NCI-H345 treated with DMSO at 0.1 percent for 48 hours (cell line): ENCODE measurements around the gene PSTPIP2.
"Not testable (repeated sequence)": the region's sequence is repeated elsewhere in the genome, so short reads cannot be mapped to it uniquely, and the experiment has no call there.

Experiments used
- DNase-seq: peaks from one replicate; lab custom pipeline; 2025; ENCODE audit not compliant: unreplicated experiment; lab: John Stamatoyannopoulos, UW

PSTPIP2 gene

GRCh38 chr18:46070815-46071652 is 1.0 kb downstream of the PSTPIP2 start:
- no peak for DNase-seq

DNA sequence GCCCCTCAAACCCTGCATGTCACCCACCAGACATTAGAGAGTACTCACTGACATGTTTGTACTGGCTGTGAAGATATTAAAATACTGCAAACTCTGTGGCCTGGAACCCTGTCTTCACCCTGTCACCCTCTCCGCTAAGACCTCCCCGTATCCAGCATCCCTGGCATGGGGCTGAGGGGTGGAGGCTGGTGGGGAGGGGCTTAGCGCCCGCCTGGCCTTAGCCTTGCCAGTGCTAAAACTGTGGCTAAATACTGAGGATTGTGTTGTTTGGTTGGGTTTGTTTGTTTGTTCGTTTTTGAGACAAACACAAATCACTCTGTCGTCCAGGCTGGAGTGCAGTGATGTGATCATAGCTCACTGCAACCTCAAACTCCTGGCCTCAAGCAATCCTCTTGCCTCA is 1.8 kb downstream of the PSTPIP2 start:
- no peak for DNase-seq

GRCh38 chr18:46069524-46069923 is 2.5 kb downstream of the PSTPIP2 start:
- no peak for DNase-seq

DNA sequence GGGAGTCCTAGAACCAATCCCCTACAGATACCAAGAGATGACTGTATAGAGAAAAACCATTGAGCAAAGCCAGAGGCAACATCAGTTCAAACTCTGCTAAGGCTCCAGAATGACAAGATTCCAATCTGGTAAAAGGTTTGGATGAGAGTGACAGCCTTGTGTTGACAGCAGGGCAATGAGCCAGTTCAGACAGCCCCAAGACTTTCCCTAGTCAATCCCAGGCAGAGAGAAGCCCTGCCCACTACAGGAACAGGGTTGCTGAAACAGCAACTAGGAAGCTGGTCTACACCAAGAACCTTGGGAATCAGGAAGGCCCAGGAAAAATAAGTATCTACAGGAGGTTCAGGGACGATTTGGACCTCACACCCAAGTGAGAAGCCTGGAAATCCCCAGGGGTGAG is 3.3 kb downstream of the PSTPIP2 start:
- DNase-seq = no peak

DNA sequence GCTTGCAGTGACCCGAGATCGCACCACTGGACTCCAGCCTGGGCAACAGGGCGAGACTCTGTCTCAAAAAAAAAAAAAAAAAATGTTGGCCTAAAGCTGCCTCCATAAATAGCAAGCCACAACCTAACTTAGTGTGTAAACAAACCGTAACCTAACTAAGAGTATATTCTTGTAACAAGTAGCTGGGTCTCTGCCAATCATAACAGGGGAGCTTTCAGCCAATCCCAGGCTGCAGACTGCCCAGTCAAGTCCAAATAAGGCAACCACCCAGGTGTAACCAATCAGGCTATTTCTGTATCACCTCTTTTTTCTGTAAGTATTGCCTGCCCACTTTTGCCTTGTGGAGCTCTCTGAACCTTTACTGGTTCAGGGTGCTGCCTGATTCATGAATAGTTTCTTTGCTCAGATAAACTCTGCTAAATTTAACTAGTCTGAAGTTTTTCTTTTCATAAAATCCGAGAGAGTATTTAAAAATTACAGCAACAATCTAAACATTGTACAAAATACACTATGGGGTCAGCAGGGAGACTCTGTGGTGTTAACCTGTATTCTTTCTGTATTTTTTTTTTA is 4.5 kb downstream of the PSTPIP2 start:
- DNase-seq = no peak

DNA sequence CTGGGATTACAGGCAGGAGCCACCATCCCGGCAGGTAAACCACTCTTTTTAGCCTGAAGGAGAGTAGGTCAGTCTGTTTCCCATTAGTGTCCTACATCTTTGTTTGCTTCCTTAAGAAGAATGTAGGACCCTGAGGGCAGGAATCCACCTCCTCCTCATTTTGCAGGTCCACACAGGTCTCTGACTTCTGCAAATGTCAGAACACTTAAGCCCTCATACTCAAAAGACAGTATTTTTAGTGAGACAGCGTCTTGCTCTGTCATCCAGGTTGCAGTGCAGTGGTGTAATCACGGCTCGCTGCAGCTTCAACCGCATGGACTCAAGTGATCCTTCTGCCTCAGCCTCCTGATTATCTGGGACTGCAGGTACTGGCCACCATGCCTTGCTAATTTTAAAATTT is 9.3 kb downstream of the PSTPIP2 start:
- DNase-seq = no peak

- no peak for DNase-seq
These were observed 10.3 kb downstream of the PSTPIP2 start for GRCh38 chr18:46061796-46062195.

DNA sequence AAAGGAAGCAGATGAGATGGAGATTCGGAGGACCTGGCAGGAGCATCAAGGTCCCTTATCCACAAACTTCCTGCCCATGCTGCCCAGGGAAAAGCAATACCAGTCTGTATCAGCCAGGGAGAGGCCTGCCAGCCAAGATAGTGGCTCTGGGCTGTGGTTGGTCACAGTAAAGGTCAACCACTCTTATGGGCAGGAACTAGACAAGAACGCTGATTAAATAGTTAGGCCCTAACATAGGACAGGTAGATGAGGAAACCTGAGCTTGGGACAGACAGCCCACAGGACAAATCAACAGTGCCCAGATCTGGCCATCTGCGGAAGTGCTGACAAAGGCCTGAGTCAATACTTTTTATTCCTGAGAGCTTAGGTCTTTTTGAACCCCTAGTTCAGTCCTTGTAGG is 10.7 kb downstream of the PSTPIP2 start:
- DNase-seq = no peak

- DNase-seq = no peak
These were observed 11.7 kb downstream of the PSTPIP2 start for GRCh38 chr18:46060359-46060841.

- no peak for DNase-seq
These were observed 16.2 kb downstream of the PSTPIP2 start for GRCh38 chr18:46055838-46056230.

DNA sequence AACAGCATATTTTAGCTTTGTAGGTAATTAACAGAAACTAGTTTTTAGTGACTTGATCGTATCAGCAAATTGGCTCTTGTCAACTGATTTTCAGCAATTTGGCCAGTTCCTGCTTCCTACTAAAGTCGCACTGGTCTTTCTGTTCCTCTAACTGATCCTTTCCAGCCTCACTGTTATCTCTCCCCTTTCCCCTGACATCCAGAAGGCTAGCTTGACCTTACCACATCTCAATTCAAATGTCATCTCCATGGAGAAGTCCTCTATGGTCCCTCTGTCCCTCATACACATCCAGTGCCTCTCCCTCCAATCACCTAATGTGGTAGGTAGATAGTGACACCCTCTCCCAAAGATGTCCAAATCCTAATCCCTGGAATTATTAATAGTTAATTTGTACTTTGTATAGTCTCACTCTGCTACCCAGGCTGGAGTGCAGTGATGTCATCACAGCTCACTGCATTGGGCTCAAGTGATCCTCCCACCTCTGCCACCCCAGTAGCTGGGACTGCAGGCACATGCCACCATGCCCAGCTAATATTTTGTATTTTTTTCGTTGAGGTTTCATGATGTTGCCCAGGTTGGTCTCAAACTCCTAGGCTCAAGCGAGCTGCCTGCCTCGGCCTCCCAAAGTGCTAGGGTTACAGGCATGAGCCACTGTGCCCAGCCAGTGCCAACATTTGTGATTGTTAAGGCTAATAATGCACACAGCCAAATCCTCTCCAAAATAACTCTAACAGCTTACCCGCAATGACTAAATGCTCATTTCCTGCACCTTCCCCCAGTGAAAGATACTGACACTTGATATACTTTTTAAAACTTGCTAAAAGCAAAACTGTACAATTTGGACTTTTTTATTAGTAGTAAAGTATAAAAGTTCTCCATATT is 16.9 kb downstream of the PSTPIP2 start:
- DNase-seq = no peak

DNA sequence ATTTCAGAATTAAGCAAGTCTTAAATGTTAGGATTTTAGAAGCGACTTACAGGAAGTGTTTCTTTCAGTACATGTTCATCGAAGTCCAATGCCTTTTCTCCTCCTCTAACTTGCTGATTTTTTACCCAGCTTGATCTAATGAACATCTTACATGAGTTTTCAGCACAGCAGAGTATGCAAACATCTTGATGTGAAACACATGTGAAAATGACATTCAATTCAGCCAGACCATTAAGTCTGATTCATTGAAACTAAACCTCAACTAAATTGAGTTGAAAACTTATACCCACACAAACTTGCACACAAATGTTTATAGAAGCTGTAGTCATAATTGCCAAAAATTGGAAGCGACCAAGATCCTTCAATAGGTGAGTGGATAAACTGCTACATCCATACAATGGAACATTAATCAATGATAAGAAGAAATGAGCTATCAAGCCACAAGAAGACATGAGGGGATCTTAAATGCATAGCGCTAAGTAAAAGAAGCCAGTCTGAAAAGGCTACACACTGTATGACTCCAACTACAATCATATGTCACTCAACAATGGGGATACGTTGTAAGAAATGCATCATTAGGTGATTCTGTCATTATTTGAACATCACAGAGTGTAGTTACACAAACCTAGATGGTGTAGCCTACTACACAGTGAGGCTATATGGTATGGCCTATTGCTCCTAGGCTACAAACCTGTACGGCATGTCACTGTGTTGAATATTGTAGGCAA is 18.5 kb downstream of the PSTPIP2 start:
- no peak for DNase-seq

GRCh38 chr18:46051731-46052461 is 20.2 kb downstream of the PSTPIP2 start:
- DNase-seq = no peak

DNA sequence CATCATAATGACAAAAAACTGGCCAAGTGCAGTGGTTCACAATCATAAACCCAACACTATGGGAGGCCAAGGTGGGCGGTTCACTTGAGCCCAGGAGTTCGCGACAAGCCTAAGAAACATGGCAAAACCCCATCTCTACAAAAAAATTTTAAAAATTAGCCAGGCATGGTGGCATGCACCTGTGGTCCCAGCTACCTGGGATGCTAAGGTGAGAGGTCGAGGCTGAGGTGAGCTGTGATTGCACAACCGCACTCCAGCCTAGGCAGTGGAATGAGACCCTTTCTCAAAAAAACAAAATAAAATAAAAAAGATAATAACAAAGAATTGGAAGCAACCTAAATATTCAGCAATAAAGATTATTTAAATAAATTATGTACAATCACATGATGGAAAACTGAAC is 21.8 kb downstream of the PSTPIP2 start:
- DNase-seq = no peak

GRCh38 chr18:46048641-46049040 is 23.4 kb downstream of the PSTPIP2 start:
- no peak for DNase-seq

- DNase-seq = not testable (repeated sequence)
These were observed 24.7 kb downstream of the PSTPIP2 start for GRCh38 chr18:46047369-46047768.

DNA sequence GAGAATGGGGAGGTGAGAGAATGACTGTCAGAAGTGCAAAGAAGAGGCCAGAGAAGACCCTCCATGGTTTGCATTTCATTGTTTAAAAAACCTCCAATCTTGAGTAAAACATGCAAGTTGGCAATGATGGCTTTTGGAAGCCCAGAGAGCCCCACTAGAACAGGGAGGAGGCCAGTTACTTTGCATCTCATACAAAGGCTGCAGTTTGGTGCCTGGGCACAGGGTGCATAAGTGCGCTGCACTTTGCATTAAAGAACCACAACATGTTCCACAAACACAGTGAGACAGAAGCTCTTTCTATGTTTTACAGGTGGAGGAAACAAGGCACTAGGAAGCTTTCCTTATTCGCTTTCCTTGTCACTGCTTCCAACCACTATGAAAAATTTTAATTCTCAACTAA is 25.4 kb downstream of the PSTPIP2 start:
- no peak for DNase-seq

DNA sequence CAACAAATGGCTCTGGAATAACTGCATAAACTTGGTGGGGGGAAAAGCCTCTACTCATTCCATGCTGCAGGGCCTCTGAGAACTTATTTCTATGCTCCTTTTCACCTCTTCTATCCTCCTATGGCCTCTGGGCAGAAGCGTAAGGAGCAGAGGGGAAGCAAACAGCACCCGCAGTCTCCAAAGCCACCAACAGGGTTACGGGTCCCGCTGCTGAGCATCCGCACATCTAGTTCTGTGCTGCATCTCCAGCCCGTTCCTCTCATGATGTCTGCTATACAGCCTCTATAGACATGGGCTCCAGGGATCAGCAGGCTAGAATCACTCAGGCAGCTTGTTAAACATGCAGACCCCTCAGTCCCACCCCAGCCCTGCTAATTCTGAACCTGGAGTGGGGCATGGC is 25.9 kb downstream of the PSTPIP2 start:
- DNase-seq = no peak

DNA sequence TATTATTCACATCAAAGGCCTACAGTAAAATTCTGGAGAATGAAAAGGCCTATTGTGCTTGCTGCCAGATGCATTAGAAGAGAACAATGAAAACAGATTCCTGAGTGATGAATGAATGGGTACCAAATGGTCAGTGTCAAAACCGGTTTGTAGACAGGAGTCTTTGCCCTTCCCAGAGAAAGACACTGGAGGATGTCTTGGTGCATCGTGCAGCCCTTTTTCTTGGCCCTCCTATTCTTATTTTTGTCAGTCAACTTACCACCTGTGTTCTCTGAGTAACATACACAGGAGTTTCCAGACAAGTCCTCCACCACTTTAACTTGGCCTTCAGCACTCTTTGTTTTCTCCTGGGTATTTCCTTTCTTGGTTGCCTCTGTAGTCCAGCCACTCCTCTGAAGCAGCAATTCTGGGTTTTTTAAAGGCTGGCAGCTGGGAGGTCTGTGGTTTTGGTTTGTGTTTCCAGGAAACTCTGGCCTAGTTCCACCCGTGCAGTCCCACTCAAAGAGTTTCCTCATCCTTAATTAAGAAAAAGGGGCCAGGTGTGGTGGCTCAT is 29.4 kb downstream of the PSTPIP2 start:
- DNase-seq = no peak

- no peak for DNase-seq
These were observed 31.3 kb downstream of the PSTPIP2 start for GRCh38 chr18:46040747-46041104.
